ENCODE results near the gene ERI3.

The ERI3 gene

GRCh38 chr1:44354840-44355581 lies at the start of gene ERI3:
TSS of gene ERI3 (minus strand) at chr1:44355257. CDS start at chr1:44355026, 231 bp downstream.
- peak within 1 kb of the TSS; percentile 82 for H3K4me3 ChIP-seq (replicated peaks; ENCODE audit: low read depth, low read length)
- no peak for TF ChIP-seq CTCF (IDR thresholded peaks at IDR 0.05; ENCODE audit: insufficient read depth, low read length, poor library complexity, severe bottlenecking)
- H3K27me3 ChIP-seq (replicated peaks; ENCODE audit: control insufficient read depth, insufficient read depth, low read length) = no peaks in the 10 kb centered on the region
- DNase-seq (ENCODE audit: extremely low read depth, insufficient read length) = peak; percentile 98
- no peaks in the 10 kb centered on the region for H3K36me3 ChIP-seq (ENCODE audit: control insufficient read depth, insufficient read depth, low read length)

GRCh38 chr1:44401256-44402228 lies 46.5 kb upstream of the ERI3 start:
- no peaks in the 10 kb centered on the region for H3K36me3 ChIP-seq (ENCODE audit: control insufficient read depth, insufficient read depth, low read length)
- TF ChIP-seq CTCF (IDR thresholded peaks at IDR 0.05; ENCODE audit: insufficient read depth, low read length, poor library complexity, severe bottlenecking) = no peak
- H3K4me3 ChIP-seq (replicated peaks; ENCODE audit: low read depth, low read length) = no peak overlapping the region
- DNase-seq (ENCODE audit: extremely low read depth, insufficient read length) = no peak
- H3K27me3 ChIP-seq (replicated peaks; ENCODE audit: control insufficient read depth, insufficient read depth, low read length) = peaks cover 2% of the 10 kb centered on the region

GRCh38 chr1:44390277-44390676 lies 35.2 kb upstream of the ERI3 start:
- no peak overlapping the region for H3K4me3 ChIP-seq (replicated peaks; ENCODE audit: low read depth, low read length)
- no peak for DNase-seq (ENCODE audit: extremely low read depth, insufficient read length)
- H3K27me3 ChIP-seq (replicated peaks; ENCODE audit: control insufficient read depth, insufficient read depth, low read length) = no peaks in the 10 kb centered on the region
- H3K36me3 ChIP-seq (ENCODE audit: control insufficient read depth, insufficient read depth, low read length) = no peaks in the 10 kb centered on the region
- TF ChIP-seq CTCF (IDR thresholded peaks at IDR 0.05; ENCODE audit: insufficient read depth, low read length, poor library complexity, severe bottlenecking) = no peak

- TF ChIP-seq CTCF (IDR thresholded peaks at IDR 0.05; ENCODE audit: insufficient read depth, low read length, poor library complexity, severe bottlenecking) = no peak
- Histone ChIP-seq H3K36me3 (ENCODE audit: control insufficient read depth, insufficient read depth, low read length) (no peaks in the 10 kb centered on the region), H3K4me3 (replicated peaks; ENCODE audit: low read depth, low read length) (no peak overlapping the region), H3K27me3 (replicated peaks; ENCODE audit: control insufficient read depth, insufficient read depth, low read length) (no peaks in the 10 kb centered on the region)
- DNase-seq (ENCODE audit: extremely low read depth, insufficient read length) = no peak
Measured at GRCh38 chr1:44389437-44389836, 34.4 kb upstream of the ERI3 start.

- TF ChIP-seq CTCF (IDR thresholded peaks at IDR 0.05; ENCODE audit: insufficient read depth, low read length, poor library complexity, severe bottlenecking) = no peak
- Histone ChIP-seq H3K4me3 (replicated peaks; ENCODE audit: low read depth, low read length) (no peak overlapping the region), H3K36me3 (ENCODE audit: control insufficient read depth, insufficient read depth, low read length) (no peaks in the 10 kb centered on the region), H3K27me3 (replicated peaks; ENCODE audit: control insufficient read depth, insufficient read depth, low read length) (no peaks in the 10 kb centered on the region; the same call in 1 of the 2 replicates)
- no peak for DNase-seq (ENCODE audit: extremely low read depth, insufficient read length)
Measured at GRCh38 chr1:44388551-44388950, 33.5 kb upstream of the ERI3 start.

All from GM06990 (cell line).